KOPT-K1 (cell line): Measurements from ENCODE around the gene SLC35F1.

ENCODE experiments used
- H3K27ac ChIP-seq: fragments of 200-600 bp; sonication (generic); 2 replicates; pipeline ENCODE4 v1.5.1; 2016; ENCODE audit warnings: antibody characterized with exemption, mild to moderate bottlenecking, low read depth, low read length; ENCODE audit not compliant: poor library complexity, severe bottlenecking
- H3K36me3 ChIP-seq: fragments of 200-600 bp; sonication (generic); 2 replicates; pipeline ENCODE4 v1.5.1; 2017; ENCODE audit warnings: antibody characterized with exemption, mild to moderate bottlenecking, low read length, moderate library complexity; ENCODE audit not compliant: insufficient read depth
- H3K9me3 ChIP-seq: fragments of 200-600 bp; sonication (generic); 2 replicates; pipeline ENCODE4 v1.5.1; 2017; ENCODE audit warnings: antibody characterized with exemption, low read length, mild to moderate bottlenecking; ENCODE audit not compliant: insufficient read depth, poor library complexity, severe bottlenecking

SLC35F1 gene

GRCh38 chr6:118318648-118319047, 411.6 kb downstream of the SLC35F1 start:
- no peaks in the 10 kb centered on the region for H3K9me3 ChIP-seq
- H3K36me3 ChIP-seq: no peaks in the 10 kb centered on the region
- no peak overlapping the region for H3K27ac ChIP-seq

GRCh38 chr6:118319416-118319815, 412.4 kb downstream of the SLC35F1 start:
- H3K9me3 ChIP-seq: no peaks in the 10 kb centered on the region
- no peaks in the 10 kb centered on the region for H3K36me3 ChIP-seq
- H3K27ac ChIP-seq: no peak overlapping the region

- no peak overlapping the region for H3K27ac ChIP-seq
- H3K9me3 ChIP-seq: no peaks in the 10 kb centered on the region
- no peaks in the 10 kb centered on the region for H3K36me3 ChIP-seq
Observed at GRCh38 chr6:118319894-118320649, 413.0 kb downstream of the SLC35F1 start.

GRCh38 chr6:118320652-118321051, 413.6 kb downstream of the SLC35F1 start:
- H3K27ac ChIP-seq: no peak overlapping the region
- no peaks in the 10 kb centered on the region for H3K9me3 ChIP-seq
- H3K36me3 ChIP-seq: no peaks in the 10 kb centered on the region

- Histone ChIP-seq H3K9me3 (no peaks in the 10 kb centered on the region), H3K27ac (no peak overlapping the region), H3K36me3 (no peaks in the 10 kb centered on the region)
Observed at GRCh38 chr6:118324116-118324515, 417.1 kb downstream of the SLC35F1 start.

- Histone ChIP-seq H3K27ac (no peak overlapping the region), H3K36me3 (no peaks in the 10 kb centered on the region), H3K9me3 (no peaks in the 10 kb centered on the region)
Observed at GRCh38 chr6:118325220-118325860, 418.3 kb downstream of the SLC35F1 start.

- Histone ChIP-seq H3K36me3 (no peaks in the 10 kb centered on the region), H3K27ac (no peak overlapping the region)
Observed at GRCh38 chr6:118326712-118327111, 419.6 kb downstream of the SLC35F1 start.

GRCh38 chr6:118327237-118327636, 420.2 kb downstream of the SLC35F1 start:
- Histone ChIP-seq H3K27ac (no peak overlapping the region), H3K36me3 (no peaks in the 10 kb centered on the region), H3K9me3 (no peaks in the 10 kb centered on the region)

More at GRCh38 chr6:118326712-118327111, 419.6 kb downstream of the SLC35F1 start:
- no peaks in the 10 kb centered on the region for H3K9me3 ChIP-seq

- H3K27ac ChIP-seq: no peak overlapping the region
- no peaks in the 10 kb centered on the region for H3K9me3 ChIP-seq
- H3K36me3 ChIP-seq: no peaks in the 10 kb centered on the region
Observed at GRCh38 chr6:118333772-118334171, 426.7 kb downstream of the SLC35F1 start.

- Histone ChIP-seq H3K27ac (no peak overlapping the region), H3K36me3 (no peaks in the 10 kb centered on the region), H3K9me3 (no peaks in the 10 kb centered on the region)
Observed at GRCh38 chr6:118334634-118335033, 427.6 kb downstream of the SLC35F1 start.

- Histone ChIP-seq H3K9me3 (no peaks in the 10 kb centered on the region), H3K36me3 (no peaks in the 10 kb centered on the region), H3K27ac (no peak overlapping the region)
Observed at GRCh38 chr6:118335325-118335816, 428.3 kb downstream of the SLC35F1 start.

- Histone ChIP-seq H3K27ac (no peak overlapping the region), H3K9me3 (peaks cover 3% of the 10 kb centered on the region), H3K36me3 (no peaks in the 10 kb centered on the region)
Observed at GRCh38 chr6:118344014-118344670, 437.1 kb downstream of the SLC35F1 start.

GRCh38 chr6:118350881-118351430, 443.9 kb downstream of the SLC35F1 start:
- Histone ChIP-seq H3K27ac (no peak overlapping the region), H3K36me3 (no peaks in the 10 kb centered on the region), H3K9me3 (peaks cover 9% of the 10 kb centered on the region)

- no peak overlapping the region for H3K27ac ChIP-seq
- peaks cover 9% of the 10 kb centered on the region for H3K9me3 ChIP-seq
- H3K36me3 ChIP-seq: no peaks in the 10 kb centered on the region
Observed at GRCh38 chr6:118353564-118353963, 446.5 kb downstream of the SLC35F1 start.

GRCh38 chr6:118354641-118355040, 447.6 kb downstream of the SLC35F1 start:
- Histone ChIP-seq H3K9me3 (peaks cover 9% of the 10 kb centered on the region), H3K36me3 (no peaks in the 10 kb centered on the region), H3K27ac (no peak overlapping the region)
